GM12878 (cell line): ENCODE measurements around the gene N4BP2. TPM values are rescaled to one million over a fixed set of nuclear protein-coding genes. Genes with fewer than 3 reads are reported as not detected.

Source experiments
- ATAC-seq: fragments of 200-7000 bp; cut with Tn5 transposase; 3 replicates; pipeline ENCODE4 v1.9.1; 2020; ENCODE audit warnings: mild to moderate bottlenecking, moderate library complexity
- BruUV-seq: library from RNA; stranded (reverse); fragments of 400-500 nt; replicated peaks from 2 replicates; lab custom pipeline; 2021; lab: Mats Ljungman, UMichigan
- CTCF ChIA-PET: fragments of 300-600 bp; sonication (Branson Sonifier 250); formaldehyde crosslinking; extraction: SDS; loops from one replicate; lab custom pipeline; 2021; ENCODE audit warnings: inconsistent platforms; lab: Yijun Ruan, JAX
- POLR2A ChIA-PET: fragments of 350-600 bp; formaldehyde crosslinking; extraction: SDS; loops from one replicate; lab custom pipeline; 2021; ENCODE audit warnings: inconsistent platforms; lab: Charles Lee
- RAD21 ChIA-PET: fragments of 300-600 bp; sonication (Branson Sonifier 250); formaldehyde crosslinking; loops from one replicate; lab custom pipeline; 2023; ENCODE audit warnings: antibody characterized with exemption; ENCODE audit not compliant: unreplicated experiment; lab: Charles Lee
- SMC1A ChIA-PET: fragments of 300-600 bp; sonication (Branson Sonifier 250); formaldehyde crosslinking; loops from one replicate; lab custom pipeline; 2023; ENCODE audit not compliant: unreplicated experiment, uncharacterized antibody; lab: Charles Lee
- DNase-seq: peaks from one replicate; pipeline ENCODE4 v3.0.0-alpha.2; 2011; ENCODE audit warnings: low read depth, low spot score
- FAIRE-seq: peaks from 3 replicates; lab custom pipeline; 2011; peaks lifted over from hg19 to GRCh38; lab: Jason Lieb, UNC
- H2AFZ ChIP-seq: 2 replicates; pipeline ENCODE4 v1.6.0; 2011; ENCODE audit warnings: low read depth, low read length, control low read depth; ENCODE audit not compliant: control insufficient read depth
- H3K27ac ChIP-seq: 2 replicates; pipeline ENCODE4 v1.5.1; 2011; ENCODE audit warnings: control low read depth; ENCODE audit not compliant: control insufficient read depth, insufficient read depth
- H3K27me3 ChIP-seq, 2 experiments: replicated peaks in 1 of 2; 2 replicates each; pipeline versions ENCODE4 v1.6.0 to v1.6.1; 2011; ENCODE audit warnings: low read length in 1 of 2; ENCODE audit not compliant: control insufficient read depth in 2 of 2, insufficient read depth in 2 of 2
- H3K36me3 ChIP-seq, 2 experiments: 2 replicates each; pipeline ENCODE4 v1.5.1; 2011; ENCODE audit warnings: low read length in 1 of 2; ENCODE audit not compliant: control insufficient read depth in 2 of 2, insufficient read depth in 2 of 2
- H3K4me1 ChIP-seq: 2 replicates; pipeline ENCODE4 v1.6.1; 2011; ENCODE audit warnings: mild to moderate bottlenecking, low read length, moderate library complexity, mixed read lengths; ENCODE audit not compliant: control insufficient read depth, insufficient read depth
- H3K4me2 ChIP-seq: 2 replicates; pipeline ENCODE4 v1.6.0; 2011; ENCODE audit warnings: control low read depth; ENCODE audit not compliant: control insufficient read depth, insufficient read depth
- H3K4me3 ChIP-seq: fragments of 200-600 bp; sonication (generic); 2 replicates; pipeline ENCODE4 v1.5.1; 2016
- H3K79me2 ChIP-seq: 2 replicates; pipeline ENCODE4 v1.6.0; 2011; ENCODE audit warnings: low read length; ENCODE audit not compliant: control insufficient read depth, insufficient read depth
- H3K9ac ChIP-seq: 2 replicates; pipeline ENCODE4 v1.8.0; 2011; ENCODE audit warnings: low read length, control low read depth, mixed read lengths; ENCODE audit not compliant: control insufficient read depth, insufficient read depth
- H3K9me3 ChIP-seq: replicated peaks from 3 replicates; pipeline ENCODE4 v1.5.1; 2011; ENCODE audit warnings: mild to moderate bottlenecking, low read length; ENCODE audit not compliant: control insufficient read depth, insufficient read depth
- H4K20me1 ChIP-seq: 2 replicates; pipeline ENCODE4 v1.6.0; 2011; ENCODE audit not compliant: control insufficient read depth, insufficient read depth
- BRCA1 ChIP-seq: IDR thresholded peaks from 2 replicates; pipeline ENCODE4 v1.6.1; 2011; ENCODE audit warnings: low read depth, low read length, improper control_type of control experiment
- CEBPB ChIP-seq, 2 experiments: fragments of 150-350 bp in 1 of 2; IDR thresholded peaks; 2 replicates each; pipeline ENCODE4 v1.6.1; 2012 to 2014; ENCODE audit warnings: low read depth in 2 of 2, low read length in 2 of 2, borderline replicate concordance in 1 of 2, inconsistent platforms in 1 of 2
- CHD1 ChIP-seq: IDR thresholded peaks from 2 replicates; pipeline ENCODE4 v1.6.1; 2012; ENCODE audit warnings: low read depth, low read length, improper control_type of control experiment
- HCFC1 ChIP-seq: fragments of 150-350 bp; IDR thresholded peaks from 2 replicates; pipeline ENCODE4 v1.6.1; 2014; ENCODE audit warnings: low read length
- HDGF ChIP-seq: fragments of 450-650 bp; IDR thresholded peaks from 2 replicates; pipeline ENCODE4 v1.6.1; 2016; ENCODE audit warnings: antibody characterized with exemption
- IKZF2 ChIP-seq, 2 experiments: fragments of 450-650 bp; IDR thresholded peaks; 2 replicates each; pipeline ENCODE4 v1.6.1; 2017; ENCODE audit warnings: mild to moderate bottlenecking in 2 of 2, moderate library complexity in 2 of 2
- KDM1A ChIP-seq: fragments of 200-600 bp; sonication (generic); IDR thresholded peaks from 2 replicates; pipeline ENCODE4 v1.6.1; 2016; ENCODE audit warnings: borderline replicate concordance
- POLR2A ChIP-seq: IDR thresholded peaks from 2 replicates; pipeline ENCODE4 v1.6.1; 2011; ENCODE audit warnings: low read depth, mild to moderate bottlenecking, low read length
- PRDM15 ChIP-seq: fragments of 450-650 bp; formaldehyde crosslinking; IDR thresholded peaks from 2 replicates; pipeline ENCODE4 v1.4.0; 2020; ENCODE audit warnings: mild to moderate bottlenecking, moderate library complexity
- REST ChIP-seq: IDR thresholded peaks from 2 replicates; pipeline ENCODE4 v1.6.1; 2012; ENCODE audit warnings: mild to moderate bottlenecking, low read depth, low read length
- SRF ChIP-seq, 2 experiments: IDR thresholded peaks; 2 replicates each; pipeline ENCODE4 v1.6.1; 2011; ENCODE audit warnings: low read depth in 2 of 2, low read length in 2 of 2, mild to moderate bottlenecking in 1 of 2, moderate library complexity in 1 of 2
- ZNF622 ChIP-seq: fragments of 450-650 bp; IDR thresholded peaks from 2 replicates; pipeline ENCODE4 v1.6.1; 2017; ENCODE audit warnings: mild to moderate bottlenecking, inconsistent platforms
- WGBS: methylation state at CpG from one replicate; pipeline ENCODE4 v1.1.6; 2016; ENCODE audit warnings: low lambda C conversion rate; ENCODE audit not compliant: insufficient replicate concordance, insufficient coverage; ENCODE audit errors: missing lambda C conversion rate; 5-methylcytosine and 5-hydroxymethylcytosine counted together
- in situ Hi-C: fragments of 300-500 bp; cut with MboI; formaldehyde crosslinking; loops from 9 replicates; pipeline ENCODE4 v1.14.3; 2018; ENCODE audit warnings: mixed read lengths
- intact Hi-C: fragments of 100-400 bp; cut with micrococcal nuclease; formaldehyde crosslinking; loops from one replicate; pipeline ENCODE4 v1.14.2; 2022; ENCODE audit not compliant: unreplicated experiment
- polyA plus RNA-seq, 11 experiments: library from polyadenylated mRNA; depleted of rRNA in 4 of 11; unstranded in 6 of 11; stranded (reverse) in 5 of 11; fragments of >200 nt; fragmentation: Nextera tagmentation in 4 of 11; fragmentation: Illumina TruSeq in 1 of 11; extraction: Ambion mirVana in 4 of 11; extraction: Trizol in 1 of 11; gene quantifications; 1 replicate in 1 of 11; 2 replicates in 10 of 11; pipeline versions ENCODE4 v1.2.1 to v1.2.3, GENCODE V29; 2011 to 2016; ENCODE audit warnings: inconsistent platforms in 2 of 11, missing spikeins in 2 of 11, low read depth in 1 of 11
- total RNA-seq, 4 experiments: library from RNA; depleted of rRNA in 3 of 4; stranded (reverse); fragments of >200 nt in 3 of 4; fragmentation: Illumina TruSeq in 1 of 4; extraction: Trizol in 1 of 4; gene quantifications; 2 replicates each; pipeline versions ENCODE4 v1.2.1 to v1.2.3, GENCODE V29; 2013 to 2021

N4BP2 gene
- total and polyA plus RNA-seq, 10 of the 15 experiments (the other 5 are each of a cell fraction or from before 2014, with no cell fraction given): 2.3 to 18.7 (median 10.0) TPM

- ChIA-PET CTCF (interaction anchor here (0.9 kb wide), 1 partner anchor 285 kb away, joined by 3 read pairs; no protein-coding TSS in a partner anchor), POLR2A (no interaction called here), RAD21 (no interaction called here), SMC1A (no interaction called here)
- Histone ChIP-seq H3K4me1 (no peaks in the 10 kb centered on the region), H3K4me2 (no peak overlapping the region), H3K27me3 (no peaks in the 10 kb centered on the region), H3K79me2 (no peaks in the 10 kb centered on the region), H2AFZ (no peak overlapping the region), H3K9me3 (no peaks in the 10 kb centered on the region), H3K36me3 (no peaks in the 10 kb centered on the region), H3K27ac (no peak overlapping the region), H3K9ac (no peak overlapping the region), H3K4me3 (no peak overlapping the region), H4K20me1 (no peaks in the 10 kb centered on the region)
- no peak for TF ChIP-seq BRCA1
- no peak for TF ChIP-seq HCFC1
- no peak for TF ChIP-seq KDM1A
- no peak for TF ChIP-seq POLR2A
- TF ChIP-seq CEBPB (IDR thresholded peaks at IDR 0.05; ENCODE audit: borderline replicate concordance in 1 of 2, low read depth in 2 of 2, low read length in 2 of 2): no peak
- no peak for TF ChIP-seq REST
- no peak for TF ChIP-seq IKZF2 (IDR thresholded peaks at IDR 0.05)
- no peak for TF ChIP-seq CHD1
- no peak for TF ChIP-seq SRF (IDR thresholded peaks at IDR 0.05; ENCODE audit: low read depth in 2 of 2, low read length in 2 of 2)
- TF ChIP-seq PRDM15 (CRISPR knock-in tag): no peak
- TF ChIP-seq ZNF622: no peak
- TF ChIP-seq HDGF: no peak
- FAIRE-seq (no peak), DNase-seq (no peak), ATAC-seq (no peak)
- WGBS: 100% methylated on average over 4 of the region's 4 CpGs
- no TSS peak for BruUV-seq
- intact Hi-C loops (no loop called here), in situ Hi-C loops (no loop called here)
These were observed 15.7 kb upstream of the N4BP2 start for GRCh38 chr4:40040908-40041307.
